Neuronal stem cell (in vitro differentiated cells): ENCODE results near the gene PCLO.
A peak's percentile ranks its signal among the peaks of the same experiment; 100 is the strongest.

ENCODE experiments used
- DNase-seq: peaks from one replicate; pipeline ENCODE4 v3.0.0-alpha.2; 2013; ENCODE audit warnings: low spot score
- H2AFZ ChIP-seq: one replicate; pipeline ENCODE4 v1.6.1; 2013; ENCODE audit warnings: mild to moderate bottlenecking, low read length, inconsistent platforms
- H2AK5ac ChIP-seq: 2 replicates; pipeline ENCODE4 v1.6.1; 2013; ENCODE audit warnings: low read depth, mild to moderate bottlenecking, inconsistent platforms, low read length, moderate library complexity, mixed read lengths
- H2BK120ac ChIP-seq: 2 replicates; pipeline ENCODE4 v1.6.1; 2013; ENCODE audit warnings: low read depth, mild to moderate bottlenecking, inconsistent platforms, low read length, moderate library complexity, mixed read lengths
- H2BK12ac ChIP-seq: one replicate; pipeline ENCODE4 v1.6.1; 2013; ENCODE audit warnings: low read length, inconsistent platforms
- H2BK15ac ChIP-seq: 2 replicates; pipeline ENCODE4 v1.6.1; 2013; ENCODE audit warnings: mild to moderate bottlenecking, low read length, inconsistent platforms, mixed read lengths
- H2BK5ac ChIP-seq: one replicate; pipeline ENCODE4 v1.6.1; 2013; ENCODE audit warnings: inconsistent platforms, mild to moderate bottlenecking, low read length, moderate library complexity
- H3K14ac ChIP-seq: one replicate; pipeline ENCODE4 v1.6.1; 2013; ENCODE audit warnings: low read length, inconsistent platforms
- H3K18ac ChIP-seq: 2 replicates; pipeline ENCODE4 v1.6.1; 2013; ENCODE audit warnings: low read length, inconsistent platforms
- H3K23ac ChIP-seq: 2 replicates; pipeline ENCODE4 v1.6.1; 2013; ENCODE audit warnings: low read depth, mild to moderate bottlenecking, mixed read lengths, low read length, inconsistent platforms; ENCODE audit not compliant: poor library complexity
- H3K27ac ChIP-seq: replicated peaks from 3 replicates; pipeline ENCODE4 v1.5.1; 2013; ENCODE audit warnings: low read length, inconsistent platforms
- H3K27me3 ChIP-seq, 3 experiments: 2 replicates each; pipeline ENCODE4 v1.6.1; 2013; ENCODE audit warnings: low read length in 3 of 3, mild to moderate bottlenecking in 2 of 3, inconsistent platforms in 1 of 3, low read depth in 1 of 3, mixed read lengths in 1 of 3, moderate library complexity in 1 of 3; ENCODE audit not compliant: control insufficient read depth in 3 of 3, insufficient read depth in 3 of 3
- H3K36me3 ChIP-seq, 2 donors: replicated peaks in 1 of 2; 2 replicates each; pipeline ENCODE4 v1.6.1; 2013; ENCODE audit warnings: low read length in 2 of 2; ENCODE audit not compliant: control insufficient read depth in 2 of 2, insufficient read depth in 2 of 2
- H3K4ac ChIP-seq: 2 replicates; pipeline ENCODE4 v1.6.1; 2013; ENCODE audit warnings: inconsistent platforms, mild to moderate bottlenecking, low read length, moderate library complexity
- H3K4me1 ChIP-seq, 2 donors: 1 replicate in 1 of 2; 2 replicates in 1 of 2; pipeline ENCODE4 v1.6.1; 2013; ENCODE audit warnings: low read length in 2 of 2, low read depth in 1 of 2; ENCODE audit not compliant: control insufficient read depth in 2 of 2, insufficient read depth in 1 of 2
- H3K4me2 ChIP-seq: one replicate; pipeline ENCODE4 v1.6.1; 2013; ENCODE audit warnings: mild to moderate bottlenecking, low read length, inconsistent platforms; ENCODE audit not compliant: insufficient read depth, poor library complexity, severe bottlenecking
- H3K4me3 ChIP-seq, 2 donors: 2 replicates each; pipeline ENCODE4 v1.5.1; 2013; ENCODE audit warnings: low read length in 2 of 2, mild to moderate bottlenecking in 2 of 2, inconsistent platforms in 1 of 2, moderate library complexity in 1 of 2
- H3K79me1 ChIP-seq: one replicate; pipeline ENCODE4 v1.6.1; 2013; ENCODE audit warnings: low read depth, mild to moderate bottlenecking, inconsistent platforms, low read length, moderate library complexity
- H3K9ac ChIP-seq: one replicate; pipeline ENCODE4 v1.6.1; 2013; ENCODE audit warnings: mild to moderate bottlenecking, low read depth, low read length, inconsistent platforms; ENCODE audit not compliant: poor library complexity
- H3K9me3 ChIP-seq, 2 donors: replicated peaks in 1 of 2; 2 replicates each; pipeline versions ENCODE3 to v1.6.1; 2013; ENCODE audit warnings: low read length in 2 of 2, mild to moderate bottlenecking in 2 of 2, inconsistent platforms in 1 of 2, low read depth in 1 of 2, mixed read lengths in 1 of 2, moderate library complexity in 1 of 2; ENCODE audit not compliant: control insufficient read depth in 2 of 2, insufficient read depth in 1 of 2
- H4K8ac ChIP-seq: one replicate; pipeline ENCODE4 v1.6.1; 2013; ENCODE audit warnings: low read depth, mild to moderate bottlenecking, inconsistent platforms, low read length, moderate library complexity
- H4K91ac ChIP-seq: one replicate; pipeline ENCODE4 v1.6.1; 2013; ENCODE audit warnings: low read length, low read depth, mild to moderate bottlenecking, inconsistent platforms; ENCODE audit not compliant: poor library complexity
- WGBS, 2 donors: extraction: QIAGEN DNeasy Blood & Tissue Kit; methylation state at CpG; one replicate each; pipeline ENCODE4 v1.1.7; 2013; ENCODE audit warnings: missing lambda C conversion rate in 2 of 2, mixed read lengths in 1 of 2; ENCODE audit not compliant: insufficient read length in 2 of 2, insufficient replicate concordance in 1 of 2; ENCODE audit errors: extremely low coverage in 2 of 2; 5-methylcytosine and 5-hydroxymethylcytosine counted together

Gene PCLO

DNA sequence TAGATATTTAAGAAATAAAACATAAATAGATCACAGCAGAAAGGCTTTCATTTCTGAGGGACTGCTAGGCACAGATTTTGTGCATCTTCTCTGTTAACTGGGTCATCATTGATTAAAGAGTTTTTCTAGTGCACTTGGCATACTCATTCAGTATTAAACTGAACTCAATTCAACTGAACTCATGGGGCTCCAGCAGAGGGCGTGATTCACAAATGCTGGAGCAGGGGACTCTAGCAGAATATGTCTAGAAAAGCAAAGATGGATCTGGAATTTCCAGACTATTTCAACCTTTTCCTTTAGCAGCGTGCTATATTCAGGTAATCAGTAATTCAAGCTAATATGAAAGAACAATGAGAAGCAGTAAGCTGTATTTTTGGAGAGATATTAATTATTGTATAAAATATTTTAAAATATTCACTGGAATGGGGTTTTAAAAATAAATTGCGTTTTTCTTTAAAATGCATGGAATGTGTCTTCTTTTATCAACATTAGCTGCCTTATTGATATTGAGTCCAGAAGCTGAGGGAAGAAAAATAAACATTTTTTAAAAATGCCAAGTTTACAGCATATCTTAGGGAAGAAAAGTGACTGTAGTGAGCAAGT is 422.3 kb downstream of the PCLO start:
- Histone ChIP-seq H2BK120ac (no peak overlapping the region), H3K4ac (no peak overlapping the region), H2BK15ac (no peak overlapping the region), H3K18ac (no peak overlapping the region), H2BK5ac (no peak overlapping the region), H3K4me2 (no peak overlapping the region), H3K4me3 (no peak overlapping the region), H3K27ac (no peak overlapping the region), H3K4me1 (peaks cover 7 to 12% of the 10 kb centered on the region in 2 donors), H3K79me1 (no peaks in the 10 kb centered on the region), H3K14ac (no peak overlapping the region), H3K9ac (no peak overlapping the region), H3K27me3 (no peaks in the 10 kb centered on the region), H4K91ac (no peak overlapping the region), H4K8ac (no peak overlapping the region), H3K36me3 (no peaks in the 10 kb centered on the region), H3K23ac (no peak overlapping the region), H2AK5ac (no peak overlapping the region), H3K9me3 (no peaks in the 10 kb centered on the region), H2AFZ (no peak overlapping the region), H2BK12ac (no peak overlapping the region)
- DNase-seq = peak; percentile 38
- 100% methylated on average over 1 of the region's 3 CpGs; no CpG with 5 or more reads in 1 of the 2 donors for WGBS, 2 donors

DNA sequence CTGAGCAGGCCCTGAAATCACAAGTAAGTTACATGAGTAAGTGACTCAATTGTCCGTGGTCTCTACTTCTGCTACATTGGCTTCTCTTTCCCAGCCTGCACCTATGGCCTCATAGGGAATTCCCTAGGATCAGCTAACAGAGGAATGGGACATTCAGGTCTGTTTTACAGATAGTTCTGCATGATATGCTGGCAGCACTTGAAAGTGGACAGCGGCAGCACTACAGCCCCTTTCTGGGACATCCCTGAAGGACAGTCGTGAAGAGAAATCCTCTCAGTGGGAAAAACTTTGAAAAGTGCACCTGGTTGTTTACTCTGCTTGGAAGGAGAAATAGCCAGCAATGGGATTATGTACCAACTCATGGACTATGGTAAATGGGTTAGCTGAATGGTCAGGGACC is 426.1 kb downstream of the PCLO start:
- Histone ChIP-seq H2BK15ac (no peak overlapping the region), H3K27ac (no peak overlapping the region), H3K4ac (no peak overlapping the region), H4K91ac (no peak overlapping the region), H4K8ac (no peak overlapping the region), H3K9me3 (no peaks in the 10 kb centered on the region), H2AK5ac (no peak overlapping the region), H3K27me3 (no peaks in the 10 kb centered on the region), H2BK120ac (no peak overlapping the region), H2BK5ac (no peak overlapping the region), H2AFZ (no peak overlapping the region), H3K18ac (no peak overlapping the region), H3K4me3 (no peak overlapping the region), H3K36me3 (no peaks in the 10 kb centered on the region), H3K23ac (no peak overlapping the region), H3K9ac (no peak overlapping the region), H3K4me2 (no peak overlapping the region), H2BK12ac (no peak overlapping the region), H3K4me1 (no peaks in the 10 kb centered on the region), H3K79me1 (no peaks in the 10 kb centered on the region), H3K14ac (no peak overlapping the region)
- no peak for DNase-seq
- WGBS, 2 donors = no CpG with 5 or more reads among the region's 3 CpGs

DNA sequence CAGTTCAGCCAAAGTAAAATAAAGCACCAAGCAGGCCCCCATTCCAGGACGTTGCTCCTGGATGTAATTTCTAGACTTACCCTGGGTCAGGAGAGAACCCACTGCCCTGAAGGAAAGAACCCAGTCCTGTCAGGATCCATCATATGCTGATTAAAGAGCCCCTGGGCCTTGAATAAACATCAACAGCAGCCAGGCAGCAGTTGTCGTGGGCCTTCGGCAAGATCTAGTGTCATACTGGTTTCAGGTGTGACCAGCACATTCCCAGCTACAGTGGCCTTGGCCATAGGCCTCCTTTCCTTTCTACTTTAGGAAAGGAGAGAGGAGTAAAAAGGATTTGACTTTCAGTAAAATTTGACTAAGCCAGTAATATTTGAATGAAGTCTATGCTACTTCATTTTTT is 430.0 kb downstream of the PCLO start:
- no CpG with 5 or more reads among the region's 3 CpGs for WGBS, 2 donors
- DNase-seq = no peak

DNA sequence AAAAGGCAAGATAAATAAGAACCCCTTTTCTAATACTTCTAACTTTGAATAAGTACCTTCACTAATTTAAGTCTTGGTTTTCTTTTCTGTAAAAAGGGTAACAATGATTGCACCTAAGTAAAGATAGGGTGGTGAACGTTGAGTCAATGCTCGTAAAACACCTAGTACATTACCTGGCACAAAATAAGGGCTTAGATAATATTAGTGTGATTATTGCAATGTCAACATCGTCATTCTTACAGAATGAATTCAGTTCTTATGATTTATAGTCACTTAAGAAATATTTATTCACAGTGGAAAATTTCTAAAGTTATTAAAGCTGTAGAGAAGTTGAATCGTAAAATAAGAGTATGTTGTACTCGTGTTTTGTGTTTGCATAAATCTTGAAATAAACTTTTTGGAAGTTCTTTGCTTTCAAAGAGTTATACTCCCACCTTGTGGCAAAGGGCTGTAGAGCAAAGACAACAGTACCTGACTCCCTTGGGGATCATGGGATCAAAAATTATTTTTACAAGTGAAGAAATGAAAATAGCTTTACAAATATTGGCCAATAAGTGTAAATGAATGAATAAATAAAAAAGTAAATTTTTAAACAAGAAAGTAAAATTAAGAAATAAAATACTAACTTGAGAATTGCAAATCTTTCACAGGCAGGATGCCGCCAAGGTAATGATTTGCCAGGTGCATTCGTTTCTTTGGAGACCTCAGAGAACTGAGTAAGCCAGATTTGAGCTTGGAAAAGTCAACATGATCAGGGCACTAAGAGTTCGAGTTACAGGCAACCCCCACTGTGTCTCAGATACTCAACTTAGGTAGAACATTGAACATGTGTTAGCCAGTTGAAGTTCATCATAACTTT is 433.3 kb downstream of the PCLO start:
- Histone ChIP-seq H3K27me3 (no peaks in the 10 kb centered on the region), H2AFZ (no peak overlapping the region), H4K91ac (no peak overlapping the region), H3K18ac (no peak overlapping the region), H3K4ac (no peak overlapping the region), H3K4me2 (no peak overlapping the region), H3K27ac (no peak overlapping the region), H3K9me3 (no peaks in the 10 kb centered on the region), H4K8ac (no peak overlapping the region), H3K14ac (no peak overlapping the region), H3K36me3 (no peaks in the 10 kb centered on the region), H2AK5ac (no peak overlapping the region), H2BK15ac (no peak overlapping the region), H3K4me3 (no peak overlapping the region), H3K4me1 (no peaks in the 10 kb centered on the region), H2BK5ac (no peak overlapping the region), H3K9ac (no peak overlapping the region), H2BK12ac (no peak overlapping the region), H3K23ac (no peak overlapping the region), H3K79me1 (no peaks in the 10 kb centered on the region), H2BK120ac (no peak overlapping the region)
- no CpG with 5 or more reads among the region's 8 CpGs for WGBS, 2 donors
- peak; percentile 29 for DNase-seq

More for the DNA sequence above, 430.0 kb downstream of the PCLO start:
- H3K23ac ChIP-seq = no peak overlapping the region
- H3K4me3 ChIP-seq = no peak overlapping the region
- H3K4ac ChIP-seq = no peak overlapping the region
- H4K8ac ChIP-seq = no peak overlapping the region
- H3K4me1 ChIP-seq = no peaks in the 10 kb centered on the region
- no peaks in the 10 kb centered on the region for H3K9me3 ChIP-seq
- no peak overlapping the region for H2BK15ac ChIP-seq
- no peak overlapping the region for H3K27ac ChIP-seq
- no peak overlapping the region for H2AK5ac ChIP-seq
- no peak overlapping the region for H2BK120ac ChIP-seq
- H2BK12ac ChIP-seq = no peak overlapping the region
- no peak overlapping the region for H3K9ac ChIP-seq
- no peaks in the 10 kb centered on the region for H3K79me1 ChIP-seq
- H3K14ac ChIP-seq = no peak overlapping the region
- no peak overlapping the region for H4K91ac ChIP-seq
- H2AFZ ChIP-seq = no peak overlapping the region
- no peak overlapping the region for H3K4me2 ChIP-seq
- H3K27me3 ChIP-seq = no peaks in the 10 kb centered on the region
- H2BK5ac ChIP-seq = no peak overlapping the region
- H3K36me3 ChIP-seq = no peaks in the 10 kb centered on the region
- no peak overlapping the region for H3K18ac ChIP-seq
